ENCODE results near the gene GNG2. TPM values are rescaled to one million over a fixed set of nuclear protein-coding genes. Genes with fewer than 3 reads are reported as not detected.

GNG2 gene
- total RNA-seq, 1 experiment from 2014 or later = not detected

GRCh38 chr14:51847489-51847796 lies 13.0 kb upstream of the GNG2 start:
- no TSS peak for BruUV-seq (replicated peaks)
- no peak for TF ChIP-seq CTCF (IDR thresholded peaks at IDR 0.05; ENCODE audit: unreplicated experiment)

GRCh38 chr14:51848120-51848519 lies 12.3 kb upstream of the GNG2 start:
- Mint-ChIP-seq H3K4me1 (ENCODE audit: low read depth, unreplicated experiment) (peaks cover 8% of the 10 kb centered on the region), H3K36me3 (ENCODE audit: insufficient read depth, unreplicated experiment) (peaks cover 6% of the 10 kb centered on the region), H3K27me3 (ENCODE audit: unreplicated experiment) (peaks cover 10% of the 10 kb centered on the region), H3K27ac (ENCODE audit: unreplicated experiment) (no peak overlapping the region), H3K9me3 (ENCODE audit: low read depth, unreplicated experiment) (peaks cover 4% of the 10 kb centered on the region), H3K4me3 (ENCODE audit: low read depth, unreplicated experiment) (no peak overlapping the region)
- DNase-seq = no peak
- no TSS peak for BruUV-seq (replicated peaks)
- TF ChIP-seq CTCF (IDR thresholded peaks at IDR 0.05; ENCODE audit: unreplicated experiment) = no peak
- intact Hi-C loops (cut with micrococcal nuclease; ENCODE audit: unreplicated experiment) = no loop called here
- CTCF ChIA-PET = no interaction called here

More at GRCh38 chr14:51847489-51847796, 13.0 kb upstream of the GNG2 start:
- Mint-ChIP-seq H3K4me1 (ENCODE audit: low read depth, unreplicated experiment) (peaks cover 8% of the 10 kb centered on the region), H3K27me3 (ENCODE audit: unreplicated experiment) (peaks cover 3% of the 10 kb centered on the region), H3K9me3 (ENCODE audit: low read depth, unreplicated experiment) (peaks cover 4% of the 10 kb centered on the region), H3K27ac (ENCODE audit: unreplicated experiment) (peak overlapping the region; percentile 86), H3K4me3 (ENCODE audit: low read depth, unreplicated experiment) (no peak overlapping the region), H3K36me3 (ENCODE audit: insufficient read depth, unreplicated experiment) (peaks cover 6% of the 10 kb centered on the region)
- no peak for DNase-seq
- intact Hi-C loops (cut with micrococcal nuclease; ENCODE audit: unreplicated experiment) = no loop called here
- CTCF ChIA-PET = no interaction called here

- Mint-ChIP-seq H3K27me3 (ENCODE audit: unreplicated experiment) (peaks cover 14% of the 10 kb centered on the region), H3K9me3 (ENCODE audit: low read depth, unreplicated experiment) (peaks cover 4% of the 10 kb centered on the region), H3K4me3 (ENCODE audit: low read depth, unreplicated experiment) (no peak overlapping the region), H3K4me1 (ENCODE audit: low read depth, unreplicated experiment) (peaks cover 8% of the 10 kb centered on the region), H3K36me3 (ENCODE audit: insufficient read depth, unreplicated experiment) (peaks cover 6% of the 10 kb centered on the region), H3K27ac (ENCODE audit: unreplicated experiment) (no peak overlapping the region)
- intact Hi-C loops (cut with micrococcal nuclease; ENCODE audit: unreplicated experiment) = no loop called here
- TF ChIP-seq CTCF (IDR thresholded peaks at IDR 0.05; ENCODE audit: unreplicated experiment) = no peak
- BruUV-seq (replicated peaks) = no TSS peak
- no peak for DNase-seq
- CTCF ChIA-PET = no interaction called here
Measured at GRCh38 chr14:51849097-51849496, 11.3 kb upstream of the GNG2 start.

- no peak overlapping the region for H3K27ac Mint-ChIP-seq (ENCODE audit: unreplicated experiment)
- DNase-seq = no peak
- CTCF ChIA-PET = interaction anchor here (0.5 kb wide), 1 partner anchor 369 kb away, joined by 6 read pairs; no protein-coding TSS in a partner anchor
- peaks cover 4% of the 10 kb centered on the region for H3K9me3 Mint-ChIP-seq (ENCODE audit: low read depth, unreplicated experiment)
- H3K36me3 Mint-ChIP-seq (ENCODE audit: insufficient read depth, unreplicated experiment) = peaks cover 6% of the 10 kb centered on the region
- H3K4me1 Mint-ChIP-seq (ENCODE audit: low read depth, unreplicated experiment) = peaks cover 8% of the 10 kb centered on the region
- H3K4me3 Mint-ChIP-seq (ENCODE audit: low read depth, unreplicated experiment) = no peak overlapping the region
- BruUV-seq (replicated peaks) = no TSS peak
- intact Hi-C loops (cut with micrococcal nuclease; ENCODE audit: unreplicated experiment) = no loop called here
- H3K27me3 Mint-ChIP-seq (ENCODE audit: unreplicated experiment) = peaks cover 29% of the 10 kb centered on the region
- TF ChIP-seq CTCF (IDR thresholded peaks at IDR 0.05; ENCODE audit: unreplicated experiment) = no peak
Measured at GRCh38 chr14:51850651-51851050, 9.8 kb upstream of the GNG2 start.

Measured in Calu3 (cell line).